ENCODE results near the gene KLHDC10. TPM values are rescaled to one million over a fixed set of nuclear protein-coding genes. Genes with fewer than 3 reads are reported as not detected.
"Not testable (repeated sequence)": the region's sequence is repeated elsewhere in the genome, so short reads cannot be mapped to it uniquely, and the experiment has no call there.

Gene KLHDC10
- 42.4 TPM for total RNA-seq (ENCODE audit: insufficient read depth, low replicate concordance)

- peak; percentile 100 for DNase-seq (ENCODE audit: low spot score)
These were observed at the start of gene KLHDC10 for GRCh38 chr7:130069978-130070860. KLHDC10 (plus strand) TSS chr7:130070534; CDS start chr7:130070644, 110 bp downstream.

GRCh38 chr7:130021105-130021834 lies 49.1 kb upstream of the KLHDC10 start:
- no peak for DNase-seq (ENCODE audit: low spot score)

GRCh38 chr7:130022115-130022514 lies 48.2 kb upstream of the KLHDC10 start:
- no peak for DNase-seq (ENCODE audit: low spot score)

GRCh38 chr7:130022623-130023175 lies 47.6 kb upstream of the KLHDC10 start:
- no peak for DNase-seq (ENCODE audit: low spot score)

- no peak for DNase-seq (ENCODE audit: low spot score)
These were observed 45.9 kb upstream of the KLHDC10 start for GRCh38 chr7:130024390-130024789.

- no peak for DNase-seq (ENCODE audit: low spot score)
These were observed 37.6 kb upstream of the KLHDC10 start for GRCh38 chr7:130032698-130033097.

- peak; percentile 4 for DNase-seq (ENCODE audit: low spot score)
These were observed 32.6 kb upstream of the KLHDC10 start for GRCh38 chr7:130037703-130038102.

- no peak for DNase-seq (ENCODE audit: low spot score)
These were observed 29.8 kb upstream of the KLHDC10 start for GRCh38 chr7:130040576-130040975.

GRCh38 chr7:130047831-130048230 lies 22.5 kb upstream of the KLHDC10 start:
- DNase-seq (ENCODE audit: low spot score): no peak

GRCh38 chr7:130048906-130049305 lies 21.4 kb upstream of the KLHDC10 start:
- DNase-seq (ENCODE audit: low spot score): no peak

GRCh38 chr7:130052250-130052649 lies 18.1 kb upstream of the KLHDC10 start:
- not testable (repeated sequence) for DNase-seq (ENCODE audit: low spot score)

- DNase-seq (ENCODE audit: low spot score): not testable (repeated sequence)
These were observed 15.1 kb upstream of the KLHDC10 start for GRCh38 chr7:130055198-130055597.

- DNase-seq (ENCODE audit: low spot score): no peak
These were observed 8.1 kb upstream of the KLHDC10 start for GRCh38 chr7:130062246-130062645.

GRCh38 chr7:130063036-130063435 lies 7.3 kb upstream of the KLHDC10 start:
- DNase-seq (ENCODE audit: low spot score): peak; percentile 5

- DNase-seq (ENCODE audit: low spot score): not testable (repeated sequence)
These were observed 5.8 kb upstream of the KLHDC10 start for GRCh38 chr7:130064580-130064926.

- no peak for DNase-seq (ENCODE audit: low spot score)
These were observed 4.7 kb upstream of the KLHDC10 start for GRCh38 chr7:130065500-130066152.

- no peak for DNase-seq (ENCODE audit: low spot score)
These were observed 956 bp upstream of the KLHDC10 start for GRCh38 chr7:130069179-130069977.

- peak; percentile 35 for DNase-seq (ENCODE audit: low spot score)
These were observed 708 bp downstream of the KLHDC10 start for GRCh38 chr7:130070861-130071622.

- DNase-seq (ENCODE audit: low spot score): peak; percentile 93
These were observed 1.6 kb downstream of the KLHDC10 start for GRCh38 chr7:130071701-130072622.
